Astrocyte of the spinal cord (primary cell): ENCODE data around the gene LHFPL2.

ENCODE experiments used
- DNase-seq: peaks from one replicate; pipeline ENCODE4 v3.0.0; 2011; ENCODE audit warnings: low read depth, low spot score
- H3K4me3 ChIP-seq: 2 replicates; pipeline ENCODE4 v1.5.1; 2011; ENCODE audit warnings: low read depth, mild to moderate bottlenecking, low read length, moderate library complexity
- in situ Hi-C: cut with HindIII; loops from 2 replicates; pipeline ENCODE4 v1.10.0; 2017; ENCODE audit warnings: low sequenced_read_pairs
- TF ChIP-seq, protein P1 (sequence below): IDR thresholded peaks from 2 replicates; pipeline ENCODE4 v1.5.1; 2012; ENCODE audit warnings: low read depth, mild to moderate bottlenecking, low read length, inconsistent platforms

LHFPL2 gene

GRCh38 chr5:78496373-78496772 is 152.2 kb downstream of the LHFPL2 start:
- DNase-seq, result peak; percentile 37
- in situ Hi-C loops, result no loop called here
- H3K4me3 ChIP-seq, result no peak overlapping the region
- TF ChIP-seq, protein P1, sequence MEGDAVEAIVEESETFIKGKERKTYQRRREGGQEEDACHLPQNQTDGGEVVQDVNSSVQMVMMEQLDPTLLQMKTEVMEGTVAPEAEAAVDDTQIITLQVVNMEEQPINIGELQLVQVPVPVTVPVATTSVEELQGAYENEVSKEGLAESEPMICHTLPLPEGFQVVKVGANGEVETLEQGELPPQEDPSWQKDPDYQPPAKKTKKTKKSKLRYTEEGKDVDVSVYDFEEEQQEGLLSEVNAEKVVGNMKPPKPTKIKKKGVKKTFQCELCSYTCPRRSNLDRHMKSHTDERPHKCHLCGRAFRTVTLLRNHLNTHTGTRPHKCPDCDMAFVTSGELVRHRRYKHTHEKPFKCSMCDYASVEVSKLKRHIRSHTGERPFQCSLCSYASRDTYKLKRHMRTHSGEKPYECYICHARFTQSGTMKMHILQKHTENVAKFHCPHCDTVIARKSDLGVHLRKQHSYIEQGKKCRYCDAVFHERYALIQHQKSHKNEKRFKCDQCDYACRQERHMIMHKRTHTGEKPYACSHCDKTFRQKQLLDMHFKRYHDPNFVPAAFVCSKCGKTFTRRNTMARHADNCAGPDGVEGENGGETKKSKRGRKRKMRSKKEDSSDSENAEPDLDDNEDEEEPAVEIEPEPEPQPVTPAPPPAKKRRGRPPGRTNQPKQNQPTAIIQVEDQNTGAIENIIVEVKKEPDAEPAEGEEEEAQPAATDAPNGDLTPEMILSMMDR, result no peak

GRCh38 chr5:78495800-78496199 is 152.8 kb downstream of the LHFPL2 start:
- no peak overlapping the region for H3K4me3 ChIP-seq
- TF ChIP-seq, protein P1, result no peak
- no peak for DNase-seq
- in situ Hi-C loops, result no loop called here

DNA sequence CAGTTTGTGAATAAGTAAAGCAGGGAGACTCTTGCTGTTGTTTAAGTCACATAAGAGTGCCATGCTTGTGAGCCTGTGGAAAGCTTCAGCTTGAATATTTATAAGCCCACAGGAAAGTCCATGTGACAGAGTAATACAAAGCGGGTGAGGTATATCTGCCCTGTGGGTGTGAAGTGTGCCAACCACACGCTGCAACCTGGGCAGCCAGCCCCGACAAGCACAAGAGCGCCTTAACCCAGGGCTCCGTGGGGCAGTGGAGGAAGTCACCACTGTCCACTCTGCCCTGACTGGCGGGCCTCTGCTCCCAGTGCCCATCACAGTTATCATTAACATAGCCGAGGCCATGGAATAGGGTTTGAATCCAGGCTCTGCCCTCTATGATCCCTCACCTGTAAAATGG is 155.9 kb downstream of the LHFPL2 start:
- in situ Hi-C loops, result no loop called here
- no peak for DNase-seq
- H3K4me3 ChIP-seq, result no peak overlapping the region
- TF ChIP-seq, protein P1, result no peak

DNA sequence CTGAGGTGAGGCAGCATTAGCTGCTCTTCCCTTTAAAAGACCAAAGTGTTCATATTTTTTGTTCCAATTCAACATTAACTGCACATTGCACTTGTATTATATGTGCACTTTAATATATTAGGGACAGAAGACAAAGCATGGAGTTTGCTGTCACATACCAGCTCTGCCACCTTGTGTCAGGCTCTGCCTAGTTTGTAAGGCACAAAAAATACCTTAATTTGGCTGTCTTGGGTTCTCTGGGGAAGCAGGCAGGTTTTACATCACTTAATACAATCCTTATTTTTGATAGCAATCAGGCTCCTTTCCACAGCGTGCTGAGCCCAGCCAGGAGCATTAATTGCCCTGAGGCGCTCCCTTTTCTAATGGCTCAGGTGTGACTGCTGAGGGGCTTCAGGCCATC is 156.3 kb downstream of the LHFPL2 start:
- in situ Hi-C loops, result no loop called here
- H3K4me3 ChIP-seq, result no peak overlapping the region
- no peak for DNase-seq
- TF ChIP-seq, protein P1, result no peak

DNA sequence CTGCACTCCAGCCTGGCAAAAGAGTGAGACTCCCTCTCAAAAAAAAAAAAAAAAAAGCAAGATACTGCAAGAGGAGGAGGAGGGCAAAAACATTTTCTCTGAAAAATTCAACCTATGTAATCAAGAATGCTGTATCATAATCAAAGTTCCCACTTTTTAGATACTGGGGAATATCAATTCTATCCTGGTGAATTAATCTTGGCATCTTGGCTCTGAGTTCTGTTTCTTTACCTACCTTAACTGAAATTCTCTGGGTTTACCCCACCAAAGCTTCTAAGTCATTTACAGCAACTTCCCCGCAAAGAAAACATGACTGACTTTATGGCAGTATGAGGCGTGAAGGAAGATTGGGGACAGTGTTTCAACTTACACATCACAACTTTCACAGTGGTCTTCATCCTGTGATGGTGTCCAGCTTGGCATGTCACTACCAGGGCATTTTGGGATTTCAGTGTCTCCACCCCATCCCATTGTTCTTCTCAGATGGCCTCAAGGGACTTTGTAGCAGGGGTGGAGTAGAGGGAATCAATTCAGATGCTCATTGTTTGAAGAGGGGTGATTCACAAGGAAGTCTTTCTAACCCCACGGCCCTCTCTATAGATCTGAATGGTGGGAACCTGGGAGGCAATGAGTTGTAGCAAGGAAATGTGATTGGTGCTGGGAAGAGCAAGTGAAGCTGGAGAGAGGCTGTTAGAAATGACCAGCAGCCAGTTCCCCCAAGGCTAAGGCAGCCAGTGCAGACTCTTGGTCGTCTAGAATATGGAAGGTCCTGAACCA is 157.7 kb downstream of the LHFPL2 start:
- DNase-seq, result no peak
- H3K4me3 ChIP-seq, result no peak overlapping the region
- in situ Hi-C loops, result no loop called here
- TF ChIP-seq, protein P1, result no peak

DNA sequence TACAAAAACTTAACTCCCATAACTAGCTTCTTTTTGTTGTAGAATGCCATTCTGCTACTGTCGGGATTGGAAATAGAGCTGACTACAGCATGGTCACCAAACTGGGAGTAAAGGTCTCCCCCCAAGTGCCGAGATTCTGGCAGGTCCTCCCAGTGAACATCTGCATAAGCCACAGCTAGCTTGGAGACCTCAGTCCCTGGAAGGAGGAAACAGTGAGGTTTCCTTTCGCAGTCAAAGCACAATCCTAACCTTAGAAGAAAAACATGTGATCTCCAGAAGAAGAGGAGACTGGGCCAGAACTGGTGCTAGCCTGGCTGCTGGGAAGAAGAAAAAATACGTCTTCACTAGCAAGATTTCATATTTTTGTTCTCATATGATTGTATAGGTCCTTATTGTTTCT is 160.7 kb downstream of the LHFPL2 start:
- TF ChIP-seq, protein P1, result no peak
- in situ Hi-C loops, result no loop called here
- H3K4me3 ChIP-seq, result no peak overlapping the region
- no peak for DNase-seq

GRCh38 chr5:78486218-78486617 is 162.4 kb downstream of the LHFPL2 start:
- in situ Hi-C loops, result no loop called here
- no peak for DNase-seq
- TF ChIP-seq, protein P1, result no peak
- H3K4me3 ChIP-seq, result no peak overlapping the region
